ENCODE measurements around the gene DNAJC2.

Gene DNAJC2, protein sequence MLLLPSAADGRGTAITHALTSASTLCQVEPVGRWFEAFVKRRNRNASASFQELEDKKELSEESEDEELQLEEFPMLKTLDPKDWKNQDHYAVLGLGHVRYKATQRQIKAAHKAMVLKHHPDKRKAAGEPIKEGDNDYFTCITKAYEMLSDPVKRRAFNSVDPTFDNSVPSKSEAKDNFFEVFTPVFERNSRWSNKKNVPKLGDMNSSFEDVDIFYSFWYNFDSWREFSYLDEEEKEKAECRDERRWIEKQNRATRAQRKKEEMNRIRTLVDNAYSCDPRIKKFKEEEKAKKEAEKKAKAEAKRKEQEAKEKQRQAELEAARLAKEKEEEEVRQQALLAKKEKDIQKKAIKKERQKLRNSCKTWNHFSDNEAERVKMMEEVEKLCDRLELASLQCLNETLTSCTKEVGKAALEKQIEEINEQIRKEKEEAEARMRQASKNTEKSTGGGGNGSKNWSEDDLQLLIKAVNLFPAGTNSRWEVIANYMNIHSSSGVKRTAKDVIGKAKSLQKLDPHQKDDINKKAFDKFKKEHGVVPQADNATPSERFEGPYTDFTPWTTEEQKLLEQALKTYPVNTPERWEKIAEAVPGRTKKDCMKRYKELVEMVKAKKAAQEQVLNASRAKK

DNA sequence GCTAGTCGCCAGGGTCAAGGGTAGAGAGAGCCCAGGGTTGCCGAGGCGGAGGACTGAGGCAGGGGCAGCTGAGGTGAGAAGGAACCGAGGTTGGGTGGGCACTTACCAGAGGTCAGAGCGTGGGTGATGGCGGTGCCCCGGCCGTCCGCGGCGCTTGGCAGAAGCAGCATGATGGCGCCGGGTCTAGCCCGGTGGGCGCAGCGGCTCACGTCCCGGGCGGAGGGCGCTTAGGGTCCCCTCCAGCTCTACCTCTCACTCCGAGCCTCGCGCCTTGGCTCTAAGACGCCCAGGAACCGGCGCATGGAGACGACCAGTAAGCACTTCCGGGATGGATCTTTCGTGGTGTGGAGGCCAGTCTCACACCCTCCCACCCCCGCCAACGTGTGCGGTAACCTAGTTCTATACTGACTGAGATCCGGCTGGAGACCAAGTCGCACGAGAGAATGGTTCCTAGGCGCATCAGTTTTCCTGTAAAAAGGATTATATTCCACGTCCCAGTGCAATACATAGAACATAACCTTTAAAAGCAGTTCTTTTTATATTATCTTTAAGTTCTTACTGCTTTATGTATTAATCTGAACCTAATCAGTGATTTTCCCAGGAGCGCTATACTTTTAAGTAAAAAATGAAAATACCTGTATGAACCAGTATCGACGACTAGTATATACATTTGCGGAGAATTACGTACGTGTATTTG lies at the start of gene DNAJC2:
TSS of gene DNAJC2 (minus strand) at position 315 of the 697 bp plus-strand sequence. CDS start at position 170, 145 bp downstream.
- DNase-seq: peak; percentile 91

DNA sequence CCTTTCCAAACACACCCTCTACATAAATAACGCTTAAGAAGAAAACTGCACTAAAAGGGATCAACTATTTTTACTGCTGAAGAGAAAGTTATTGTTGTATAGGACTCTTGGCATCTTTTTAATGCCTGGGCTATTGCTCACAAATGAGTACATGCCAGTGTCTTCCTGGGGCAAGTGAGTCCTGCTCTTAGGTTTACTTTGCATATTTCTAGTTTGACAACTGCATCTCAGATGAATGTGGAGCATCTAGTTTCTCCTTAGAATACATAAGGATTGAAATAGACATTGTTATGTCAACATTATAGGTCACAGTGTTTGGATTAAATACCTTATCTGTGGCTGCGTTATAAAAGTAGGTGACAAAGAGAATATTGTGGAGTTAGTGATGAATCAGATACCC lies 47.4 kb upstream of the DNAJC2 start:
- no peak for DNase-seq

GRCh38 chr7:103391150-103391549 lies 46.6 kb upstream of the DNAJC2 start:
- no peak for DNase-seq

DNA sequence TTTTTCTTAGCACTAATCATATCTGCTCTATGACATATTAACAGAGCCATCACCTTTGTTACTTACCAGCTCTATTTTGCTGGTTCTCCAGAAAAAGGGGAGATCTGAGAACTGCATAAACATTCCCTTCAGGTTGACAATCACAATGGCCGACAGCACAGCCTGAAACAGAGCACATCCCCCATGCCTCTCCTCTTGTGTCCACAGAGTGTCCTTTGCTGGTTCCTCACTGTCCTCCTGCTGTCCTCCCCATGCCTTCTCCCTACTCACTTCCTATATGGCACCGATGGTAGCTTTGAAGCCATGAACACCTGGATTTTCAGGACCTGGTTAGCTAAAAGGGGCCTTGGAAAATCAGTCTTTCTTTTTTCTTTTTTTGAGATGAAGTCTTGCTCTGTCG lies 44.7 kb upstream of the DNAJC2 start:
- DNase-seq: no peak

- no peak for DNase-seq
These were observed 44.0 kb upstream of the DNAJC2 start for GRCh38 chr7:103388469-103389140.

DNA sequence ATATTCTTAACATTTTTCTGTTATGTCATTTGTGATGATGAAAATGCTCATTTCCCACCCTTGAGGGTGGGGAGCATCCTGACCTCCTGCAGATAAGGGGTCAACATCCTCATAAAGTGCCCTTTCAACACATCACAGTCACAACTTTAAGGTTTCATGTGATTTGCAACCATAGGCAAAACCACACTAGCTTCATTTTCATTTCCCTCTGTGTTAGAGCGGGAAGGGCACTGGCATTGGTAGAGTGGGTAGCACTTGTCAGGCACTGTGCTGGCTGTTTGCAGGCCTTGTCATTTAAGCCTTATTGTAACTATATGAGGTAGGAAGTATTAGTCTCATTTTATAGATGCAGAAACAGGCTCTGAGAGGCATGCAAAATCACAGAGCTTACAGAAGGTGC lies 42.7 kb upstream of the DNAJC2 start:
- no peak for DNase-seq

- no peak for DNase-seq
These were observed 37.5 kb upstream of the DNAJC2 start for GRCh38 chr7:103382032-103382402.

GRCh38 chr7:103381280-103382031 lies 36.9 kb upstream of the DNAJC2 start:
- no peak for DNase-seq

DNA sequence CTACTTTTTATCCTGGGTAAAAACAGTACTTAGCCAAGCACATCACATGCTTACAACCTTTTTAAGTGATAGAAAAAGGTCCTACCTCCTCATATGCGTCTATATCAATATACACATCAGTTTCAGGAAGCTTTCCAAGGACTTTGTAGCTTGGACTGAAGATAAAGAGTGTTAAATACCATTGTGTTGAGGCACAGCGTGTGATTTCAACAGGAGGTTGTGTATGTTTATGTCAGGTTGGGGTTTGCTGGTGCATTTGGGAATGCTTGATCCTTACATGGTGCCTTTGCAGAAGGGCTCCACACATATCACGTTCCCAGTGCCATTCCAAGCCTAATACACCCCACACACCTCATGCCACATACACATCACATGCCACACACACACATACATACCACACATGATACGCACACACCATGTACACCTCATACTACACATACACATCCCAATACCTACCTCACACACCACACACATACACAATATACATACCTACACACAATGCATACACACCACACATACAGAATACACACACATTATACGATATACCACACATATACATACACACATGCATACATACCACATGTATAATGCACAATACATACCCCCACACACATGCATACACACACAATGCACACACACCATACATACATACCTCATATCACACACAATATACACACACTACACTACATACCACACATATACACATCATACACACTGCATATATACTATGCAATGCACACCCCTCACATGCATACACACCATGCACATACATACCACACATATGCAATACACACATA lies 36.0 kb upstream of the DNAJC2 start:
- DNase-seq: no peak

GRCh38 chr7:103379270-103379975 lies 34.9 kb upstream of the DNAJC2 start:
- no peak for DNase-seq

GRCh38 chr7:103373866-103374643 lies 29.5 kb upstream of the DNAJC2 start:
- peak; percentile 33 for DNase-seq

- DNase-seq: no peak
These were observed 24.9 kb upstream of the DNAJC2 start for GRCh38 chr7:103369432-103369831.

DNA sequence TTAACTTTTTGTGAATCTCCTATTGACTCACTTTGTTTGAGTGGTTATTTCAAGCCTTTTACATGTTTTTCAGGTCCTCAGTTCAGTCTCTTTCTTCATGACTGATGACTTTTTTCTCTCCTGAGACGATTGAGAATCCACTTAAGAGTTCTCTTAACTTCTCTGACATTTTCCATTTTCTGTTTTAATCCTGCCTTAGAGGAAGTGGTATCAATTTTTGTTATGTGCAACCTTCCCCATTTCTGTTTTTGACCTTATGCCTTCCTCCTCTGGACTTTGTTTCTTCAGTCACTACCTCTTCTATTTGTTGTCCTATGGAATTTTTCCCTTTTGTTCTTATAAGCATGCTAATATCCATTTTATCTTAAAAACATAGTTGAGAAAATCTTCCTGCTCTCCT lies 5.2 kb upstream of the DNAJC2 start:
- DNase-seq: no peak

GRCh38 chr7:103348959-103349358 lies 4.4 kb upstream of the DNAJC2 start:
- no peak for DNase-seq

- DNase-seq: no peak
These were observed 3.9 kb upstream of the DNAJC2 start for GRCh38 chr7:103348452-103348851.

- peak; percentile 85 for DNase-seq
These were observed 3.1 kb upstream of the DNAJC2 start, which contains the start of gene PSMC2 for GRCh38 chr7:103347507-103348267. Gene PSMC2, plus strand, starts transcription at chr7:103347643. Its CDS starts 69 bp downstream, at chr7:103347712.

DNA sequence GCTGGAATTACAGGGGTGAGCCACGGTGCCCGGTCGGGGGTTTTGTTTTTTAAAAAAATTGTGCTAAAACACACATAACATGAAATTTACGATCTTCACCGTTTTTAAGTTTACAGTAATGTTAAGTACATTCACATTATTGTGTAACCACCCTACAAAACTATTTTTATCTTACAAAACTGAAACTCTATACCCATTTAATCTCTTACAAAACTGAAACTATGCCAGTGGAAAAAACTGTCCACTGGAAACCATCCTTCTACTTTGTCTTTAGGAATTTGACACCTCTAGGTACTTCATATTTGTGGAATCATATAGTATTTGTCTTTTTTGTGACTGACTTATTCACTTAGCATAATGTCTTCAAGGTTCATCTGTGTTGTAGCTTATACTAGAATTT lies 1.8 kb upstream of the DNAJC2 start:
- DNase-seq: no peak

DNA sequence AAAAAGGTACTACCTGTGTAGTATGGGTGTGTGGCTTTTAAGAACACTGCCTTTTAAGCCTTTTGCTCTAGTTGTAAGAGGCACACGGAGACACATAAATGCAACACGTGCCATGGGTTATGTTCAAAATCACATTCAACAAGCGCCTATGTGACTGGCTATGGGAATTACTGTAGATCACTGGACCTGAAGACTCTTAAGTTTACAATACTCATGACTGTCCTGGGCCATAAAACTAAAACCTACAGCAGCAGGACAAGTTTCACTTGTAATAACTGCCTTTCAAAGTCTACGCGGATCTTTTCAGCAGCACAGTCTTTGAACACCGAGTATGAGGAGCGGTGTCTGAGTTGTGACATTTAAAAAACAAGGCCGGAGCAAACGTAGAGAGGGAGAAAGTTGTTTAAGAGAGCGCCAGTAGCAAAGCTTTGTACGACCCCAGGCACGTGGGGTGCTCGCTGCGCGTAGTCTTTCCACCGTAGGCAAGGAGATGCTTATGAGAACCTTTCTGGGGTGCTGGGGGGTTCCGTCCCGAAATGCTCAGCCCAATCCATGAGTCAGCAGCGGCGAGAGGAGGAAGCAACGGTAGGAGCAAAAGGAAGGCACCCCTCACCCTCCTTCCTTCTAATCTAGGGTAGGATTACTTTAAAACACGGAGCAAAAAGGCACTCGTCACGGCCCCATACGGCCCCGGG lies 662 bp downstream of the DNAJC2 start:
- DNase-seq: peak; percentile 22

DNA sequence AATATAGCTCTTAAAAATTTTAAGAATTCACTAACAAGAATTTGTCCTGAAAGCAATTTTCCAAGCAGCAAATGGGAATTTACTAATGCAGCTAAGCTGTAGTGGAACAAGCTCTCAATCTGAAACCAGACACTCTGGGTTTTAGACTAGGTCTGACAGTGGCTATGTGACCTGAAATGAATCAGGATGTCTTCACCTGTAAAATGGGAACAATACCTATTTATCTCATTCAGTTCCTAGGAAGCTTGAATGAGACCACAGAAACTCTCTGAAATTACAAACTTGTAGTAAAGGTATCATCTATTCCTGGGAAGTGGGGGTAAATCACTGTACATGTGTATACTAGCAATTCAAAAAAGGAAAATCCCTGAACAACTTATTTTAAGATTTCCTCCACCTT lies 1.2 kb downstream of the DNAJC2 start:
- no peak for DNase-seq
